ENCODE measurements around the gene SPAG9.
"Not testable (repeated sequence)": the region's sequence is repeated elsewhere in the genome, so short reads cannot be mapped to it uniquely, and the experiment has no call there.

SPAG9 gene

DNA sequence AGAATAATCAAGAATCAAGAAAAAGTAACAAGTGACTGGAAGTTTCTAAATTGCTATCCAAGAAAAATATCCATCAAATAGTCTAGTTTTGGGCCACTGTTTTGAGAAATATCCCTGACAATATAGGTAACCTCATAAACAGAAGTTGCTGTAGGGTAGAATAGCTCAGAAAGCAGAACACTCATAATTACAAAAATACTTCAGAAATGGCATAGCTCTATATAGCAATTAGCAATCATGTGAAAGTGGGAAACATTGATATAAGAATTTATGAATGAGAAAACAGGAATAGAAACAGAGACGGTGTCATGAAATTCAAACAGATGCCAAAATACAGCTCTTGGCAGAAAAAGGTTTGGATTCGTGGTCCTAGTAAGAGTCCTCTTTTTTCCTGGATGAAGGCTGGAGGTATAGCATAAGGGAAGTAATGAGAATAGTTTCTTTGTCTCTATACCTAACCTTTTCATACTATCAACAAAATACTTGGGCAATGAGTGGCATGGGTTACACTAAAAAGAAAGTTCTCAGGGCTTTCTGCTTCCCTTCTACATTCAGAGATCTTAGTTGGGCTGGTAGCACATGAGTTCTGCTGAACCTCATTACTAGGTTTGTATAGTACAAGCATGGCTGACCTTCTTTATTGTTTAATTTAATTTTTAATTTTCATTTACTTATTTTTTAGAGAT, 33.5 kb downstream of the SPAG9 start:
- Histone ChIP-seq H3K56ac (ENCODE audit: low read length) (no peak overlapping the region), H3K36me3 (ENCODE audit: control insufficient read depth, insufficient read depth, low read length) (no peaks in the 10 kb centered on the region), H3K23ac (ENCODE audit: low read length) (no peak overlapping the region), H2BK15ac (replicated peaks; ENCODE audit: low read depth) (no peak overlapping the region), H4K8ac (ENCODE audit: low read depth, low read length) (no peak overlapping the region), H3K79me2 (ENCODE audit: control insufficient read depth, insufficient read depth, low read length) (peaks cover 2% of the 10 kb centered on the region), H3K79me1 (ENCODE audit: low read length) (no peaks in the 10 kb centered on the region), H3K4me1 (ENCODE audit: control insufficient read depth, low read depth, low read length) (no peaks in the 10 kb centered on the region), H3K27ac (ENCODE audit: low read depth, low read length) (no peak overlapping the region), H4K5ac (ENCODE audit: low read length) (no peak overlapping the region), H2BK5ac (ENCODE audit: low read length) (no peak overlapping the region), H2AK5ac (ENCODE audit: low read length) (no peak overlapping the region), H3K4me2 (ENCODE audit: low read length) (no peak overlapping the region), H3K18ac (ENCODE audit: low read length) (no peak overlapping the region), H2BK120ac (ENCODE audit: low read depth, low read length) (no peak overlapping the region), H3K9ac (ENCODE audit: low read length) (no peak overlapping the region), H3K4me3 (ENCODE audit: low read length) (no peak overlapping the region), H3K4ac (ENCODE audit: low read depth, low read length) (no peak overlapping the region), H3K27me3 (ENCODE audit: insufficient read depth, low read length, poor library complexity) (no peaks in the 10 kb centered on the region)
- WGBS (ENCODE audit: extremely low coverage, insufficient coverage, low lambda C conversion rate), result no CpG with 5 or more reads among the region's 2 CpGs
- DNase-seq, result no peak

DNA sequence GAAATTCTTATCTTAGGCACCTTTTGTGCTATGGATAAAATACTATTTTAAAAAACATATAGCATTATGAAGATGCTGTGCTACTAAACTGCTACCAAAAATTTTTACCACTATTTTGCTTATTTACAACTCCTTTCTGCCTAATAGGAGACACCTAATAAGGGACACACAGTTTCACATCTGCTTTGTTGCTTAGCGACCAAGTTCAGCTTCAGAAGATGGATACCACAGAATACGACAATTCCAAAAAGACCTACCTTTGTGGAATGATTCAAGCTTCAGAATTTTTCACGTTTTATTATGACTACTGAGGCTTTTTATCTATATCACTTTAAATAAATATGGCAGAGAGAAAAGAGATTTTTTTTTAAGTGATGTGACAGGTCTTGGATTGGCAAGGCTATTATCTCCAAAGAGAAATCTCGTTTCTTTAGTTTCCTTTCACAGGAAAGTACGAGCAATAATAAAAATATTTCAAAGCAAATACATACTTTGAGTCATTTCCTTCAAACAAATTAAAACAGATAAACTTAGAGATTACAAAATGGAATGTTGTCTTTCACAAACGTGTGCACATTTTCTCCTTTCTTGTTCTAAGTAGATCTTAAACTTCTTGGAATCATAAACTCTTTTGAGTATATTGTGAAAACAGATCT, 35.4 kb downstream of the SPAG9 start:
- Histone ChIP-seq H3K9ac (ENCODE audit: low read length) (no peak overlapping the region), H3K79me2 (ENCODE audit: control insufficient read depth, insufficient read depth, low read length) (no peaks in the 10 kb centered on the region), H3K4me1 (ENCODE audit: control insufficient read depth, low read depth, low read length) (no peaks in the 10 kb centered on the region), H3K36me3 (ENCODE audit: control insufficient read depth, insufficient read depth, low read length) (no peaks in the 10 kb centered on the region), H3K18ac (ENCODE audit: low read length) (no peak overlapping the region), H3K23ac (ENCODE audit: low read length) (no peak overlapping the region), H3K4ac (ENCODE audit: low read depth, low read length) (no peak overlapping the region), H2BK120ac (ENCODE audit: low read depth, low read length) (no peak overlapping the region), H4K8ac (ENCODE audit: low read depth, low read length) (no peak overlapping the region), H2BK15ac (replicated peaks; ENCODE audit: low read depth) (no peak overlapping the region), H3K27me3 (ENCODE audit: insufficient read depth, low read length, poor library complexity) (no peaks in the 10 kb centered on the region), H4K5ac (ENCODE audit: low read length) (no peak overlapping the region), H3K4me2 (ENCODE audit: low read length) (no peak overlapping the region), H3K56ac (ENCODE audit: low read length) (no peak overlapping the region), H3K27ac (ENCODE audit: low read depth, low read length) (no peak overlapping the region), H2BK5ac (ENCODE audit: low read length) (no peak overlapping the region), H3K4me3 (ENCODE audit: low read length) (no peak overlapping the region), H2AK5ac (ENCODE audit: low read length) (no peak overlapping the region), H3K79me1 (ENCODE audit: low read length) (no peaks in the 10 kb centered on the region)
- no peak for DNase-seq
- WGBS (ENCODE audit: extremely low coverage, insufficient coverage, low lambda C conversion rate), result no CpG with 5 or more reads among the region's 6 CpGs

GRCh38 chr17:51083981-51084380, 36.7 kb downstream of the SPAG9 start:
- Histone ChIP-seq H3K27me3 (ENCODE audit: insufficient read depth, low read length, poor library complexity) (no peaks in the 10 kb centered on the region), H2BK15ac (replicated peaks; ENCODE audit: low read depth) (no peak overlapping the region), H3K4me3 (ENCODE audit: low read length) (no peak overlapping the region), H3K4ac (ENCODE audit: low read depth, low read length) (no peak overlapping the region), H3K56ac (ENCODE audit: low read length) (no peak overlapping the region), H2BK120ac (ENCODE audit: low read depth, low read length) (no peak overlapping the region), H3K79me1 (ENCODE audit: low read length) (no peaks in the 10 kb centered on the region), H3K4me2 (ENCODE audit: low read length) (no peak overlapping the region), H3K4me1 (ENCODE audit: control insufficient read depth, low read depth, low read length) (no peaks in the 10 kb centered on the region), H4K8ac (ENCODE audit: low read depth, low read length) (no peak overlapping the region), H3K79me2 (ENCODE audit: control insufficient read depth, insufficient read depth, low read length) (no peaks in the 10 kb centered on the region), H2AK5ac (ENCODE audit: low read length) (no peak overlapping the region), H3K27ac (ENCODE audit: low read depth, low read length) (no peak overlapping the region), H3K23ac (ENCODE audit: low read length) (no peak overlapping the region), H3K9ac (ENCODE audit: low read length) (no peak overlapping the region), H3K18ac (ENCODE audit: low read length) (no peak overlapping the region), H3K36me3 (ENCODE audit: control insufficient read depth, insufficient read depth, low read length) (no peaks in the 10 kb centered on the region), H4K5ac (ENCODE audit: low read length) (no peak overlapping the region), H2BK5ac (ENCODE audit: low read length) (no peak overlapping the region)
- WGBS (ENCODE audit: extremely low coverage, insufficient coverage, low lambda C conversion rate), result no CpG with 5 or more reads among the region's 1 CpG
- DNase-seq, result no peak

- H3K79me1 ChIP-seq (ENCODE audit: low read length); H4K8ac ChIP-seq (ENCODE audit: low read depth, low read length); H3K4me1 ChIP-seq (ENCODE audit: control insufficient read depth, low read depth, low read length); DNase-seq; H3K79me2 ChIP-seq (ENCODE audit: control insufficient read depth, insufficient read depth, low read length); H2BK120ac ChIP-seq (ENCODE audit: low read depth, low read length); H2BK5ac ChIP-seq (ENCODE audit: low read length); H3K36me3 ChIP-seq (ENCODE audit: control insufficient read depth, insufficient read depth, low read length); H3K27ac ChIP-seq (ENCODE audit: low read depth, low read length); H2AK5ac ChIP-seq (ENCODE audit: low read length); H3K9ac ChIP-seq (ENCODE audit: low read length); H3K18ac ChIP-seq (ENCODE audit: low read length); H3K27me3 ChIP-seq (ENCODE audit: insufficient read depth, low read length, poor library complexity); H3K4ac ChIP-seq (ENCODE audit: low read depth, low read length); H2BK15ac ChIP-seq (replicated peaks; ENCODE audit: low read depth); H3K23ac ChIP-seq (ENCODE audit: low read length); H3K4me2 ChIP-seq (ENCODE audit: low read length); H4K5ac ChIP-seq (ENCODE audit: low read length); H3K56ac ChIP-seq (ENCODE audit: low read length); H3K4me3 ChIP-seq (ENCODE audit: low read length): not testable (repeated sequence)
- WGBS (ENCODE audit: extremely low coverage, insufficient coverage, low lambda C conversion rate), result no CpG with 5 or more reads among the region's 7 CpGs
Observed at GRCh38 chr17:51083364-51083763, 37.3 kb downstream of the SPAG9 start.

DNA sequence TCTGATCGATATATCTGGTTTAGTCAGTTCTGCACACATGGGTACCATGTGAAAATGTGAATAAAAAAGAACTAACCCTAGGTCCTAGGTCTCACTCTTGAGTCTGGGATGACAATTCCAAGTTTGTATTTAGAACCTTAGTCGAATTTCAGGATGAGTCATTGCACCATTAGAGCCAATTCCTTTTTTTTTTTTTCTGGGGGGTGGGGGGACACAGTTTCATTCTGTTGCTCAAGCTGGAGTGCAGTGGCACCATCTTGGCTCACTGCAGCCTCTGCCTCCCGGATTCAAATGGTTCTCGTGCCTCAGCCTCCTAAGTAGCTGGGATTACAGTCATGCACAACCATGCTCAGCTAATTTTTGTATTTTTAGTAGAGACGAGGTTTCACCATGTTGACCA, 41.6 kb downstream of the SPAG9 start:
- H4K5ac ChIP-seq (ENCODE audit: low read length), result no peak overlapping the region
- H4K8ac ChIP-seq (ENCODE audit: low read depth, low read length), result no peak overlapping the region
- no peaks in the 10 kb centered on the region for H3K27me3 ChIP-seq (ENCODE audit: insufficient read depth, low read length, poor library complexity)
- H2BK5ac ChIP-seq (ENCODE audit: low read length), result no peak overlapping the region
- no peak overlapping the region for H3K4ac ChIP-seq (ENCODE audit: low read depth, low read length)
- H3K4me1 ChIP-seq (ENCODE audit: control insufficient read depth, low read depth, low read length), result no peaks in the 10 kb centered on the region
- no peak overlapping the region for H2BK15ac ChIP-seq (replicated peaks; ENCODE audit: low read depth)
- H3K4me3 ChIP-seq (ENCODE audit: low read length), result no peak overlapping the region
- H3K23ac ChIP-seq (ENCODE audit: low read length), result no peak overlapping the region
- H3K4me2 ChIP-seq (ENCODE audit: low read length), result no peak overlapping the region
- no peak overlapping the region for H3K27ac ChIP-seq (ENCODE audit: low read depth, low read length)
- H3K18ac ChIP-seq (ENCODE audit: low read length), result no peak overlapping the region
- no peaks in the 10 kb centered on the region for H3K79me1 ChIP-seq (ENCODE audit: low read length)
- no peak overlapping the region for H3K9ac ChIP-seq (ENCODE audit: low read length)
- H3K56ac ChIP-seq (ENCODE audit: low read length), result no peak overlapping the region
- peak; percentile 4 for DNase-seq
- H2BK120ac ChIP-seq (ENCODE audit: low read depth, low read length), result no peak overlapping the region
- WGBS (ENCODE audit: extremely low coverage, insufficient coverage, low lambda C conversion rate), result no CpG with 5 or more reads among the region's 5 CpGs
- no peaks in the 10 kb centered on the region for H3K79me2 ChIP-seq (ENCODE audit: control insufficient read depth, insufficient read depth, low read length)
- H2AK5ac ChIP-seq (ENCODE audit: low read length), result no peak overlapping the region
- H3K36me3 ChIP-seq (ENCODE audit: control insufficient read depth, insufficient read depth, low read length), result peaks cover 2% of the 10 kb centered on the region
